DND-41 (cell line): ENCODE measurements around the gene SH3TC1.

Source experiments
- CTCF ChIP-seq: IDR thresholded peaks from 2 replicates; pipeline ENCODE4 v1.5.1; 2012; ENCODE audit warnings: borderline replicate concordance, low read length, moderate library complexity, mild to moderate bottlenecking; ENCODE audit not compliant: poor library complexity, severe bottlenecking; ENCODE audit errors: extremely low read depth
- EZH2 ChIP-seq: IDR thresholded peaks from 3 replicates; pipeline ENCODE4 v1.6.1; 2012; ENCODE audit warnings: borderline replicate concordance, low read depth, mild to moderate bottlenecking, moderate library complexity, low read length, inconsistent platforms; ENCODE audit not compliant: severe bottlenecking

- TF ChIP-seq CTCF (no peak), EZH2 (no peak)
These were observed 10.2 kb downstream of the SH3TC1 start for GRCh38 chr4:8209181-8209874.
